Natural killer cell (primary cell): ENCODE measurements around the gene GPR89B. TPM values are rescaled to one million over a fixed set of nuclear protein-coding genes. Genes with fewer than 3 reads are reported as not detected.
"Not testable (repeated sequence)": the region's sequence is repeated elsewhere in the genome, so short reads cannot be mapped to it uniquely, and the experiment has no call there.

ENCODE experiments used
- ATAC-seq, 3 donors: fragments of 150-1000 bp in 2 of 3; fragments of 200-7000 bp in 1 of 3; cut with Tn5 transposase; 1 replicate in 1 of 3; 2 replicates in 2 of 3; pipeline ENCODE4 v1.10.0; 2021; ENCODE audit warnings: mild to moderate bottlenecking in 2 of 3, moderate library complexity in 2 of 3
- DNase-seq, 2 donors: peaks; one replicate each; pipeline versions ENCODE4 v3.0.0 to v3.0.0-alpha.2; 2013 to 2021; ENCODE audit warnings: mixed read lengths in 1 of 2
- H3K27ac ChIP-seq: one replicate; pipeline ENCODE4 v1.5.1; 2013; ENCODE audit warnings: mild to moderate bottlenecking, low read length
- H3K27me3 ChIP-seq: one replicate; pipeline ENCODE4 v1.6.1; 2013; ENCODE audit warnings: low read length; ENCODE audit not compliant: control insufficient read depth, insufficient read depth
- H3K36me3 ChIP-seq: one replicate; pipeline ENCODE4 v1.6.1; 2013; ENCODE audit warnings: low read length; ENCODE audit not compliant: control insufficient read depth, insufficient read depth
- H3K4me1 ChIP-seq: one replicate; pipeline ENCODE4 v1.6.1; 2013; ENCODE audit warnings: low read length; ENCODE audit not compliant: control insufficient read depth, insufficient read depth
- H3K4me3 ChIP-seq: one replicate; pipeline ENCODE4 v1.5.1; 2013; ENCODE audit warnings: low read length
- H3K9me3 ChIP-seq: one replicate; pipeline ENCODE4 v1.6.1; 2013; ENCODE audit warnings: low read length; ENCODE audit not compliant: control insufficient read depth, insufficient read depth
- H3K27ac Mint-ChIP-seq, 2 donors: one replicate each; pipeline ENCODE4 v1.8.0; 2022; ENCODE audit warnings: mild to moderate bottlenecking in 2 of 2, mixed read lengths in 2 of 2, moderate library complexity in 1 of 2
- H3K27me3 Mint-ChIP-seq, 2 donors: one replicate each; pipeline ENCODE4 v1.8.0; 2022; ENCODE audit warnings: low read depth in 2 of 2, mixed read lengths in 2 of 2
- H3K36me3 Mint-ChIP-seq: one replicate; pipeline ENCODE4 v1.8.0; 2022; ENCODE audit warnings: mixed read lengths
- H3K4me1 Mint-ChIP-seq, 2 donors: one replicate each; pipeline ENCODE4 v1.8.0; 2022; ENCODE audit warnings: mixed read lengths in 2 of 2
- H3K4me3 Mint-ChIP-seq: one replicate; pipeline ENCODE4 v1.8.0; 2022; ENCODE audit warnings: mild to moderate bottlenecking, moderate library complexity, mixed read lengths
- H3K9me3 Mint-ChIP-seq, 2 donors: one replicate each; pipeline ENCODE4 v1.8.0; 2022; ENCODE audit warnings: mixed read lengths in 2 of 2
- CTCF ChIP-seq: fragments of 200-600 bp; IDR thresholded peaks from one replicate; pipeline ENCODE4 v1.8.0; 2022; ENCODE audit warnings: antibody characterized with exemption
- WGBS: methylation state at CpG from one replicate; pipeline ENCODE4 v1.1.7; 2013; ENCODE audit warnings: missing lambda C conversion rate; ENCODE audit not compliant: insufficient coverage; 5-methylcytosine and 5-hydroxymethylcytosine counted together
- intact Hi-C: fragments of 100-400 bp; cut with micrococcal nuclease; formaldehyde crosslinking; loops from one replicate; pipeline ENCODE4 v1.14.2; 2022
- total RNA-seq, 4 donors: library from RNA; stranded (reverse); fragments of 120-200 nt in 1 of 4; gene quantifications; one replicate each; pipeline versions ENCODE4 v1.2.3 to v1.2.4, GENCODE V29; 2013 to 2022

Gene GPR89B
- total RNA-seq, result 10 to 100 TPM; 18.5 to 28.4 (median 24.5) TPM
- 49.5 TPM for total RNA-seq (2013)

DNA sequence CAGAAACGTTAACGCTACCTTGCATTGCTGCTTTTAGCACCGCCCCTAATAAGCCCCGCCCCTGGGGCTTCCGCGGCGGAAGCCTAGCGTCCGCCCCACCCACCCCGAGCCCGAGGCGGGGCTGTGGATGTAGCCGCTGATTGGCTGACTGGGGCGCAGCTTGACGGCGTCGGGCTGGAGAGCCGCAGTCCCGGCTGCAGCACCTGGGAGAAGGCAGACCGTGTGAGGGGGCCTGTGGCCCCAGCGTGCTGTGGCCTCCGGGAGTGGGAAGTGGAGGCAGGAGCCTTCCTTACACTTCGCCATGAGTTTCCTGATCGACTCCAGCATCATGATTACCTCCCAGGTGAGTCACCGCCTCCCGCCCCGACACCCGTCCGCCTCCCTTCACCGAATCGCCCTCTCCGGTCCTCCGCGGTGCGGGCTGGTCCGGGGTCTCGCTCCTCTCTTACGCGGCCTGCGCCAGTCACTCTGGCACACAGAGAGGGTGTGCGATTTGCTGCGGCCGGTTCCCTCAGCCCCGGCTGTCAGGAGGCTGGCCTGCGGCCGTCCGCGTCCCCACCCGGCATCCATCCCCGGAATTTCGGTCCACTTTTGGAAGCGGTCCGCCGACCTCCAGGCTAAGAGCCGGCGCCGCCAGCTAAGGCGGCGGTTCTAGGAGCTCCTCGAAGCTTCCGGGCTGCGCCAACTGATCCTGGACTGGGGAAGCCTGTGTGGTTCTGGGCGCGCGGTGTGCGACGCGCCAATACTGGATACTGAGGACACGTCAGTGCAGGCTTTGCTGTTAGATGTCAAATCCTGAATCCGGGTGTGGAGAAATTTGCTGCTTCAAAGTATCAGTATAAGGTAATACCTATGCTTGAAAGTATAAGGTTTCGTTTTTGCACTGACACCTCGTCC is at the start of gene GPR89B:
GPR89B (plus strand) TSS at position 185 of the 897 bp plus-strand sequence; CDS start at position 302, 117 bp downstream.
- H3K9me3 ChIP-seq, H3K4me1 ChIP-seq, H3K27me3 ChIP-seq, H3K9me3 Mint-ChIP-seq, H3K36me3 Mint-ChIP-seq, H3K36me3 ChIP-seq, intact Hi-C loops, H3K27me3 Mint-ChIP-seq: not testable (repeated sequence)
- ATAC-seq (peak; percentile 96 to 100 (median 99)), DNase-seq (peak; percentile 79 to 95)
- Histone ChIP-seq H3K4me3 (peak within 1 kb of the TSS; percentile 90), H3K27ac (peak within 1 kb of the TSS; percentile 72)
- Mint-ChIP-seq H3K4me1 (peaks cover 24 to 32% of the 10 kb centered on the region in 2 donors), H3K4me3 (peak within 1 kb of the TSS; percentile 90), H3K27ac (peak within 1 kb of the TSS; percentile 63 to 77)
- under 1% methylated on average over 43 of the region's 72 CpGs for WGBS

DNA sequence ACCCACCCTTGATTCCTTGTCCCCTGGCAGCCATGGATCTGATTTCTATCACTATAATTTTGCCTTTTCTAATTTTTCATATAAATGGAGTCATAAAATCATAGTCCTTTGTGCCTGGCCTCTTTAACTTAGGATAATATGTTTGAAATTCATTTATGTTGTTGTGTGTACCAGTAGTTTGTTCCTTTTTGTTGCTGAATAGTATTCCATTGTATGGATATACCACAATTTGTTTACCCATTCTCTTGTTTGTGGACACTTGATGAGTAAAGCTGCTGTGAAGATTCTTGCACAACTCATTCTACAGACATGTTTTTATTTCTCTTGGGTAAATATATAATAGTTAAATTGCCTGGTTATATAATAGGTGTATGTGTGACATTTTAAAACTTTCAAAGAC is 48.3 kb upstream of the GPR89B start:
- Histone ChIP-seq H3K27ac (no peak overlapping the region), H3K9me3 (no peaks in the 10 kb centered on the region), H3K4me3 (no peak overlapping the region), H3K27me3 (no peaks in the 10 kb centered on the region), H3K36me3 (no peaks in the 10 kb centered on the region), H3K4me1 (no peaks in the 10 kb centered on the region)
- Mint-ChIP-seq H3K27me3 (peaks cover 29 to 55% of the 10 kb centered on the region in 2 donors), H3K36me3 (no peaks in the 10 kb centered on the region), H3K9me3 (peaks cover 0 to 2% of the 10 kb centered on the region in 2 donors), H3K27ac (no peak overlapping the region), H3K4me1 (no peaks in the 10 kb centered on the region), H3K4me3 (no peak overlapping the region)
- DNase-seq (no peak), ATAC-seq (no peak)
- no peak for TF ChIP-seq CTCF
- intact Hi-C loops, result no loop called here

DNA sequence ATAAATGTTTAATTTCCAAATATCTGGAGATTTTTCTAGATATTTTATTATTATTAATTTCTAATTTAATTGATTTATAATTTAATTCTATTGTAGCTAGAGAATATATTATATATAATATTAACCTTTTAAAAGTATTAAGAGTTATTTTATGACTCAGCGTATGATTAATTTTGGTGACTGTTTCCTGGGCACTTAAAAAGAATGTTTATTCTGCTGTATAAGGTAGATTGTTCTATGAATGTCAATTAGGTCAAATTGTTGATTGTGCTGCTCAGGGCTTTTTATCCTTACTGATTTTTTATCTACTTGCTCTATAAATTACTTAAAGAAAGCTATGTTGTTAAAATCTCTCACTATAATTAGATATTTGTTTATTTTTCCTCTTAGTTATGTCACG is 45.7 kb upstream of the GPR89B start:
- no CpG with 5 or more reads among the region's 2 CpGs for WGBS
- intact Hi-C loops, result no loop called here

More for the DNA sequence above, 45.7 kb upstream of the GPR89B start:
- no peak overlapping the region for H3K27ac ChIP-seq
- no peak overlapping the region for H3K27ac Mint-ChIP-seq
- no peak overlapping the region for H3K4me3 ChIP-seq
- DNase-seq (no peak), ATAC-seq (no peak)
- H3K4me3 Mint-ChIP-seq, result no peak overlapping the region
- peaks cover 0 to 2% of the 10 kb centered on the region in 2 donors for H3K9me3 Mint-ChIP-seq
- TF ChIP-seq CTCF, result no peak
- H3K4me1 ChIP-seq, result no peaks in the 10 kb centered on the region
- H3K4me1 Mint-ChIP-seq, result no peaks in the 10 kb centered on the region
- H3K36me3 ChIP-seq, result no peaks in the 10 kb centered on the region
- H3K9me3 ChIP-seq, result no peaks in the 10 kb centered on the region
- peaks cover 22 to 40% of the 10 kb centered on the region in 2 donors for H3K27me3 Mint-ChIP-seq
- no peaks in the 10 kb centered on the region for H3K27me3 ChIP-seq
- H3K36me3 Mint-ChIP-seq, result no peaks in the 10 kb centered on the region
